ENCODE data around the gene BMP2.

GRCh38 chr20:6806275-6806674 lies 38.8 kb downstream of the BMP2 start:
- no peak for TF ChIP-seq CTCF (conservative IDR thresholded peaks at IDR 0.05 in 1 of 2, IDR thresholded peaks at IDR 0.05 in 1 of 2; ENCODE audit: low read depth in 1 of 2, low read length in 2 of 2)
- TF ChIP-seq EZH2 (IDR thresholded peaks at IDR 0.05; ENCODE audit: low read length, missing control alignments): no peak
